Measurements from ENCODE around the gene PAGR1.

DNA sequence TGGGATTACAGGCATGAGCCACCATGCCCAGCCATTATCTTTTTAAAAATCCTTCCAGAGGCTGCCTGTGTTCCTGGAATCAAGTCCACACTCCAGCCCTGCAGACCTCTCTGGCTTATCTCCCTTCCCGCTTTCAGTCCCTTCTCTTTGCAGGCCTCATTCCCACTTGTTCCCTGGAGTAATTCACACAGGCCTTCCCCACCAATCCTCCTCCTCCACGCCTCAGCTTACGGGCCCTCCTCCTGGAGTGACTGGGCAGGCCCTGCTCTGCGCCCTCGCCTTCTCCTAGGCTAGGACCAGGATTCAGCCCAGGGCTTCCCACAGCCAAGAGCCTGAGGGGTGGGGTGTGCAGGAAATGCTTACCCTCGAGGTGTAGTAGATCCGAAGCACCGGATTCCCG, 44.3 kb downstream of the PAGR1 start:
- TF ChIP-seq NFATC3 (CRISPR knock-in tag; IDR thresholded peaks at IDR 0.05): no peak
- TF ChIP-seq, protein P1, sequence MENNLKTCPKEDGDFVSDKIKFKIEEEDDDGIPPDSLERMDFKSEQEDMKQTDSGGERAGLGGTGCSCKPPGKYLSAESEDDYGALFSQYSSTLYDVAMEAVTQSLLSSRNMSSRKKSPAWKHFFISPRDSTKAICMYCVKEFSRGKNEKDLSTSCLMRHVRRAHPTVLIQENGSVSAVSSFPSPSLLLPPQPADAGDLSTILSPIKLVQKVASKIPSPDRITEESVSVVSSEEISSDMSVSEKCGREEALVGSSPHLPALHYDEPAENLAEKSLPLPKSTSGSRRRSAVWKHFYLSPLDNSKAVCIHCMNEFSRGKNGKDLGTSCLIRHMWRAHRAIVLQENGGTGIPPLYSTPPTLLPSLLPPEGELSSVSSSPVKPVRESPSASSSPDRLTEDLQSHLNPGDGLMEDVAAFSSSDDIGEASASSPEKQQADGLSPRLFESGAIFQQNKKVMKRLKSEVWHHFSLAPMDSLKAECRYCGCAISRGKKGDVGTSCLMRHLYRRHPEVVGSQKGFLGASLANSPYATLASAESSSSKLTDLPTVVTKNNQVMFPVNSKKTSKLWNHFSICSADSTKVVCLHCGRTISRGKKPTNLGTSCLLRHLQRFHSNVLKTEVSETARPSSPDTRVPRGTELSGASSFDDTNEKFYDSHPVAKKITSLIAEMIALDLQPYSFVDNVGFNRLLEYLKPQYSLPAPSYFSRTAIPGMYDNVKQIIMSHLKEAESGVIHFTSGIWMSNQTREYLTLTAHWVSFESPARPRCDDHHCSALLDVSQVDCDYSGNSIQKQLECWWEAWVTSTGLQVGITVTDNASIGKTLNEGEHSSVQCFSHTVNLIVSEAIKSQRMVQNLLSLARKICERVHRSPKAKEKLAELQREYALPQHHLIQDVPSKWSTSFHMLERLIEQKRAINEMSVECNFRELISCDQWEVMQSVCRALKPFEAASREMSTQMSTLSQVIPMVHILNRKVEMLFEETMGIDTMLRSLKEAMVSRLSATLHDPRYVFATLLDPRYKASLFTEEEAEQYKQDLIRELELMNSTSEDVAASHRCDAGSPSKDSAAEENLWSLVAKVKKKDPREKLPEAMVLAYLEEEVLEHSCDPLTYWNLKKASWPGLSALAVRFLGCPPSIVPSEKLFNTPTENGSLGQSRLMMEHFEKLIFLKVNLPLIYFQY (CRISPR knock-in tag; IDR thresholded peaks at IDR 0.05; ENCODE audit: borderline replicate concordance): no peak
- no peak for TF ChIP-seq ZNF44 (CRISPR knock-in tag; IDR thresholded peaks at IDR 0.05)
- no peak for TF ChIP-seq TCF7L2 (IDR thresholded peaks at IDR 0.05; ENCODE audit: low read depth, low read length)
- no peak for TF ChIP-seq PATZ1 (CRISPR knock-in tag; IDR thresholded peaks at IDR 0.05)
- TF ChIP-seq, protein P2, sequence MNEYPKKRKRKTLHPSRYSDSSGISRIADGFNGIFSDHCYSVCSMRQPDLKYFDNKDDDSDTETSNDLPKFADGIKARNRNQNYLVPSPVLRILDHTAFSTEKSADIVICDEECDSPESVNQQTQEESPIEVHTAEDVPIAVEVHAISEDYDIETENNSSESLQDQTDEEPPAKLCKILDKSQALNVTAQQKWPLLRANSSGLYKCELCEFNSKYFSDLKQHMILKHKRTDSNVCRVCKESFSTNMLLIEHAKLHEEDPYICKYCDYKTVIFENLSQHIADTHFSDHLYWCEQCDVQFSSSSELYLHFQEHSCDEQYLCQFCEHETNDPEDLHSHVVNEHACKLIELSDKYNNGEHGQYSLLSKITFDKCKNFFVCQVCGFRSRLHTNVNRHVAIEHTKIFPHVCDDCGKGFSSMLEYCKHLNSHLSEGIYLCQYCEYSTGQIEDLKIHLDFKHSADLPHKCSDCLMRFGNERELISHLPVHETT (CRISPR knock-in tag; conservative IDR thresholded peaks at IDR 0.05): no peak
- no peak for TF ChIP-seq CREB1 (IDR thresholded peaks at IDR 0.05)
- TF ChIP-seq CREB1 (CRISPR knock-in tag; IDR thresholded peaks at IDR 0.05): no peak

All from HepG2 (cell line).